NCI-H82 treated with DMSO at 0.1 percent for 48 hours (cell line): Measurements from ENCODE around the gene FBXO15.

Source experiments
- DNase-seq: peaks from one replicate; lab custom pipeline; 2025; ENCODE audit not compliant: unreplicated experiment; lab: John Stamatoyannopoulos, UW

FBXO15 gene

DNA sequence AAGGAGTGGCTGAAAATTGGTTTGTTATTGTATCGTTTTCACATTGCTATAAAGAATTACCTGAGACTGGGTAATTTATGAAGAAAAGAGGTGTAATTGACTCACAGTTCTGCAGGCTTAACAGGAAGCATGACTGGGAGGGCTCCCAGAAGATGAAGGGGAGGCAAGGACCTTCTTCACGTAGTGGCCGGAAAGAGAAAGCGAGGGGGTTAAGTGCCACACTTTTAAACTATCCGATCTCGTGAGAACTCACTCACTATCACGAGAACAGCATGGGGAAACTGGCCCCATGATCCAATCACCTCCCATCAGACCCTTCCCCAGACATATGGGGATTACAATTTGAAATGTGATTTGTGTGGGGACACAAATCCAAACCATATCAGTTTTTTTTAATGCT, 81.6 kb downstream of the FBXO15 start:
- DNase-seq, result no peak

DNA sequence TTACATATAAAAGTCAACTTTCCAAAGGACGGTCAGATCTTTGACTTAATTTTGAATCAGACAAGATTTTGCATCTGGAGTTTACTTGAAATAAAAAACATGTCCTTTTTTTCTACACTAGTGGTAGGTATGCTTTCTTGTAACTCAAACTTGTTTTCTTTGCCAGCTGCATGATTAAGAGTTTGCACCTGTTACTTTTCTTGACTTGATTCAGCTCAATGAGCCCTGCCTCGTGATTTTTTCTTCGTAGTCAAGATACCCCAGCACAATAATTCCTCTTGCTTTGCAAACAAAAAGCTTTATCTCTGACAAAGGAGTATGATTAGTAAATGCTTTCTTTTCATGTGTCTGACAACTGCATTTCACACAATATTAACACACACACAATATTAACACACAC, 82.3 kb downstream of the FBXO15 start:
- no peak for DNase-seq

DNA sequence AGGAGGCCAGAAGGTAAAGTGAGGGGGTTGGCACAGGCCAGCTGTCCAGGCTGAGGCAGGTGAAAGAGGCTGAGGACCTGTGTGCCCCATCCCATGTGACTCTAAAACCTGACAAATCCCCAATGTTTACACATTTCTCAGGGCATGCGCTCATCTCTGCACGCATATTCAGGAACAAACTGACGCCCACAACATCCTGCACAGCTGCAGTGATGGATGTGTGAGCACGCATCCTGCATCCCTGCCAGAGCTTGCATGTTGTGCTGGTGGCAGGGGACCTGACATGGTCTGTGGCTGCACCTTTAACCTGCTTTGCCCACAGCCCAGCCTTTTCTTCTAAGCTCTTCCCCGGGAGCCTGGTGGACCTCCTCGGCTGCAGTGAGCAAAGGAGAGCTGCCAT, 83.1 kb downstream of the FBXO15 start:
- DNase-seq, result no peak

DNA sequence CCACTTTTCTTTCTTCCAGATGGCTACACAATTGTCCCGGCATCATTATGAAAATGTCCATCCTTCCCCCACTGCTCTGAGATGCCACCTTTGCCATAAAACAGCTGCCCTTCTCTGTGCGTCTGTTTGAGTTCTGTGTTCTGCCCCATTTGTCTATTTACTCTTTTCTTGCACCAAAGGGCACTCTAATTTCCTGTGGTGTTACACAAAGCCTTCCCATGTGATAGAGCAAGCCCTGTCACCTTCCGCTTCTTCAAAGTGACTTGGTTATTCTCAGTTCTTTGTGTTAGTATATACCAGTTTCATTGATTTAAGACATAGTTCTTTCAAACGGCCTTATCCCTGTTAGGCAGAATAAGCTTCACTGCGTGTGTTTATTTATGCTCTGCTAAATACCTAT, 84.1 kb downstream of the FBXO15 start:
- DNase-seq, result no peak

DNA sequence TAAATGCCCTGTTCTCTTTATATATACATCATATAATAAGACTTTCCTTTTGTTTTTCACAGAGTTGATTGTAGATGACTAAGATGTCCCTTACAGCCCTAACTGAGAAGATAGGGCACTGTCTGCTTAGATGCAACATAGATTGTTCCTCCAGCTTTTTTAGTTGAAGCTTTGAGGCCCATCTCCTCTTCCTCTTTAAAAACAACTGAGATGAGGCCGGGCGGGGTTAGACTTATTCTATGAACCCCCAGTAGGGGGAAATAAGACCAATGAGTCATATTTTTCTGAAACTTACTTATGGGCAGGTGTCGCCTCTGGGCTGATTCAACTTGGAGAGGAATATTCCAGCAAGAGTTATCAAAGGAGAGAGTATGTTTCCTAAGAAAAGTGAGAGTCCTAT, 84.6 kb downstream of the FBXO15 start:
- no peak for DNase-seq

DNA sequence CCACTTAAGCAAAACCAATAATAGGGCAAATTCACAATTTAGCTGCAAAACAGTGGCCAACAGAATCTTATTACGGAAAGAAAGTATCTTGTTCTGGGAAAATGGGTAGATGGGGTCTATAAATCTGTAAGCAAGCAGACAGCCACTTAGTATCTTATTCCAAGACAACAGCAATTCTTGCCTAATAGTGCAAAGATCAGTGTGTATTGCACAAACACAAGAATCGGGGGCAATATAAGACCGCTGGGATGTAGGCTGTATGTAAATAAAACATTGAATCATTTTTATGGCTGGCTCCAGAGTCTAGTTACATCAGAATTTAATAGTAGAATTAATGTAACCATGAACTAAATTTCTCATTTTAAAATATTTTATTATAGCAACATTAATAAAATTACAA, 85.6 kb downstream of the FBXO15 start:
- no peak for DNase-seq

DNA sequence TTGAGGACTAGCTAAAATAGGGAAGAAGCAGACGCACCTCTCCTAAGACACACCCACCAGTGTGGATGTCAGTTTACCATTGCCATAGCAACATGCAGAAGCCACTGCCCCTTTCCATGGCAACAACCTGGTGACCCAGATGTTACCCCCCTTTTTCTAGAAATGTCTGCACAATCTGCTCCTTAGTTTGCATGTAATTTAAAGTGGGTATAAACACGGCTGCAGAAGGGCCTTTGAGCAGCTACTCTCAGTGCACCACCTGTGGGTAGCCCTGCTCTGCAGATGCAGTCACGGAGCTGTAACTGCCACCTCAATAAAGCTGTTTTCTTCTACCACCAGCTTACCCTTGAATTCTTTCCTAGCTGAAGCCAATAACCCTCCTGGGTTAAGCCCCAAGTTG, 87.1 kb downstream of the FBXO15 start:
- no peak for DNase-seq

DNA sequence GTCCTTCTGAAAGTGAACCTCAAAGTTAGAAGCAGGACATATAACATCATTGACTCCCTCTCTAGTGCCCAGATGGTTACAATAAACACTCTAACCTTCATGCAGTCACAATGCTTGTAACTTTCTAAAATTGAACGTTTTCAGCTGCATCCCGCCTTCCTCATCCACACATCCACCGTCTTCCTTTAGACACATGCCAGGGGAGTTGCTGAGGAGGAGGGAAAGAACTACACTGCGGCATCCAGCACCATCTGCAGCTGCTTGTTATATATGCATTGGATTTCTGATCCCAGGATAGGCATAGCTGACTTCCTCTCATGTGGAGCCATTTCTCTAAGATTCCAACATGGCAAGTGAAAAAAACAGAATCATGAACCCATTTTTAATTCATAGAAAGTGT, 96.8 kb downstream of the FBXO15 start:
- no peak for DNase-seq

DNA sequence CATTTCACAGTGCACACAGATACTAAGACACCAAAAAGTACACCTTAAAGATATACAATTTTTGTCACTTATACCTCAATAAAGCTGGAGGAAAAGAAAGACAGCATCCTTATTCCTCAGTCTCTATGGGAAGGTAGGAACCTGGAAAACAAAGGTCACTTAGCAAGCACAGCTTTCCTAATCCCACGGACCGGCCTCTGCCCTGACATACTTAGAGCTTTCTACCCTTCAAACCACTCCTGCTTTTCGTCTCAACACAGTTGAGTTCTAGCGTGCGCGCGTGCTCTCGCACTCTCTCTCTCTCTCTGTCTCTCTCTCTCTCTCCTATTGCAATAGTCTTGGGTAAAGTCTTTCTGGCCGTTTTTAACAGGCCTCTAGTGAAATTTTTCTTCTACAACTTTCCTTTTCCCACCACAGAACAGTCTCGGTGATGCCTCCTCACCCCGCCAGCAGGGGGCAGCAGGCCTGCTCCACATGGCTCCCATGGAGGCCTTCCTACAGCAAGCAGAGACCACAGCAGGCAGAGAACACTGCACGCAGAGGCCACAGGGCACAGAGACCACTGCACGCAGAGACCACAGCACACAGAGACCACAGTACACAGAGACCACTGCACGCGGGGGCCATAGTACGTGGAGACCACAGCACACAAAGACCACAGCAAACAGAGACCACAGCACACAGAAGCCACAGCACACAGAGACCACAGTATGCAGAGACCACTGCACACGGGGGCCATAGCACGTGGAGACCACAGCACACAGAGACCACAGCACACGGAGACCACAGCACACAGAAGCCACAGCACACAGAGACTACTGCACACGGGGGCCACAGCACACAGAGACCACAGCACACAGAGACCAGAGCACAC, 106.9 kb downstream of the FBXO15 start:
- no peak for DNase-seq

DNA sequence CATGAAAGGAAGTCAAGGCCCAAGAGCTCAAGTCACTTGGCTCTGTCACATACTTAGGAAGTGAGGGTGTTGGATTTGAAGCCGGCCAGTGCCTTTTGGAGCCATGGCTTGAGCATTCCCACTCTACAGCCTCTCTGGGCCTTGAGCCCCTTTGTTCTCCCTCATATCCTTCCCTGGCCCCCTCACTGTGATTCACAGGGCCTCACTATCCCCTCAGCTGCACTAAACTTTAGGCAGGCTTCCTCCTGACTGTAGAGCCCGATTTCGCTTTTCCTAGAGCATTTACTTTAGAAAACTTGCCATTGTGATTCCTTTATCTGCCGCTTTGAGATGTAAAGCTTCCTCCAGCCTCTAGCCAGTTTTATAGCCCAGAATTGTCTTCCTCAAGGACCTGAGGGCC, 107.6 kb downstream of the FBXO15 start:
- DNase-seq, result no peak

DNA sequence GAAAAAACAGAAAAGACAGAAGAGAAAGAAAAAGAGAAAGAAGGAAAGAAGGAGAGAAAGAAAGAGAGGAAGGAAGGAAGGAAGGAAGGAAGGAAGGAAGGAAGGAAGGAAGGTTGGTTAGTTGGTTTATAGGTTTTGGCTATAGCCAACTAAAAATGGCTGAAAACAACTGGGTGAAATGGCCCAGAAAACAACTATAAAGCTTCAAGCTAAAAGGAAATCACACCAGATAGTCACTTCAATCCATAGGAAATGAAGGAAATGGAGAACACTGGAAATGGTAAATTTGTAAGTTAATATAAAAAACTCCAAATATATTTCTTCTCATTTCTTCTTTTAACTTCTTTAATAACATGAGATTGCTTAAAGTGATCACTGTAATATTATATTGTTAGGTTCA, 118.5 kb downstream of the FBXO15 start:
- DNase-seq, result no peak
